HUES64 (cell line): ENCODE results near the gene AP1AR.
"Not testable (repeated sequence)": the region's sequence is repeated elsewhere in the genome, so short reads cannot be mapped to it uniquely, and the experiment has no call there.

ENCODE experiments used
- H3K27ac ChIP-seq: 2 replicates; pipeline ENCODE4 v1.7.0; 2013; ENCODE audit warnings: low read depth, low read length, inconsistent platforms
- H3K27me3 ChIP-seq: 2 replicates; pipeline ENCODE4 v1.6.1; 2013; ENCODE audit warnings: mild to moderate bottlenecking, low read length; ENCODE audit not compliant: insufficient read depth
- H3K36me3 ChIP-seq: 2 replicates; pipeline ENCODE4 v1.6.1; 2013; ENCODE audit warnings: mild to moderate bottlenecking, low read length; ENCODE audit not compliant: insufficient read depth
- H3K4me1 ChIP-seq: 2 replicates; pipeline ENCODE4 v1.6.1; 2013; ENCODE audit warnings: mild to moderate bottlenecking, low read length, moderate library complexity; ENCODE audit not compliant: insufficient read depth
- H3K4me3 ChIP-seq: 2 replicates; pipeline ENCODE4 v1.5.1; 2013; ENCODE audit warnings: mild to moderate bottlenecking, low read length, moderate library complexity
- H3K9ac ChIP-seq: 2 replicates; pipeline ENCODE4 v1.6.1; 2013; ENCODE audit warnings: mild to moderate bottlenecking, low read depth, low read length
- H3K9me3 ChIP-seq: 2 replicates; pipeline ENCODE4 v1.6.1; 2013; ENCODE audit warnings: low read depth, low read length; ENCODE audit not compliant: insufficient read depth
- WGBS: fragments of 150-250, 120-280 bp; methylation state at CpG from one replicate; pipeline ENCODE4 v1.1.7; 2013; ENCODE audit warnings: missing lambda C conversion rate; 5-methylcytosine and 5-hydroxymethylcytosine counted together

The AP1AR gene

DNA sequence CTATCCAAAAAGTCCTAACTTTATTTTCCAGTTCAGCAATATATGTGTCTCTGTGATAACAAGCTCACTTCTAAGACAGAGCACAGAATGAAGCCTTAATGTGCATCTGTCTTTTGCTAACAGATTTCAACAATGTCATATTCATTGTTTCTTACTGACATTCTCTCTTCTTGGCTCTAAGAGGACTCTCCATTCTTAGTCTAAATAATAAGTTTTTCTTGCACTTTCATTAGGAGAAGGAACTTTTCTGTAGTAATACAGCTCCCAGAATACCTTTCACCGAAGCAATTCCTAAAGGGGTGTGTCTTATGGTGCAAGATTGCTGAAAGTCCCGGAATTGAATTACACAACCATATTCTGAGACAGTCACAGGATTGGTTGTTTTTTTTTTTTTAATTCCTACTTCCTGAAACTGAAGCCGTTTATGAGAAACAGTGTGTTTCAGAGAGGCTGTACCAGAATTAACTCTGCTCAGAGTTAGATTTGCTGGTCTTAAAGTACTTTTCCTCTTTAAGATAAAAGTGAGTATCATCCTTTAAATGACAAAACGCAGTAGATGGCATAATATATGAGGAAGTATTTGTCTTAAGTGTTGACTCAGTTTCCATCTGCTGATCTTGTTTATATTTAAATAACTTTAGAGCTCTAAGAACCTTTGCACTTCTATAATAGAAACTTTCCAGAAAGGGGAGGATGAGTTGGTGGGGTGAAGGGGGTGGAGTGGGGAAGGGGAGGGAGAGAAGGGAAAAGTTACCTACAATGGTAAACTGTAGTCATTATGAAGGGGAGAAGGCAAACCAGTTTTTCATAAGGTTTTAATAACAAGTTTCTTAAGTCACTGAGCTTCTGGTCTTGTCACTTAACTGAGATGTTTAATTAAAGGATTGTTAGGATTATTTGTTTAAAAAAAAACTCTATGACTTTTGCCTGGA, 65.6 kb downstream of the AP1AR start, which contains the start of gene ALPK1:
ALPK1 (plus strand) TSS at position 421 of the 932 bp plus-strand sequence.
- no peak within 1 kb of the TSS for H3K9ac ChIP-seq
- H3K27ac ChIP-seq = no peak within 1 kb of the TSS
- no peak within 1 kb of the TSS; the same call in 1 of the 2 replicates for H3K4me3 ChIP-seq

DNA sequence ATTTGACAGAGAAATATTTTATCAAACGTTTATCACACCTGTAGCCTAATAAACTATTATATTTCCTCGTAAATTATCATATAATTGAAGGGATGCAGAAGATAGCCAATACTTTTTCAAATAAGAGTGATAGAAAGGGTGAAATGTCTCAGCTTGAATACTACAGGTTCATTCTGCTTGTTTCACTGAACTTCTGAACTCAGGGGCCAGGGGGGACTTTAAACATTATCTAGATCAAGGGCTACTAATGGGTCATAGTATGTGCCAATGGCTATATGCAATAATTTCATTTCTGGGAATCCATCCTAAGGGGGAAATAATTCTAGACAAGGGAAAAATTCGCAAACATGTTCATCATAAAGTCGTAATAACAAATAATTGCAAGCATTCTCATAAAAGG, 68.1 kb downstream of the AP1AR start:
- 100% methylated on average over 2 of the region's 4 CpGs for WGBS
- Histone ChIP-seq H3K9ac (no peak overlapping the region), H3K4me3 (no peak overlapping the region)

More for the DNA sequence above, 65.6 kb downstream of the AP1AR start, which contains the start of gene ALPK1:
- Histone ChIP-seq H3K36me3 (no peaks in the 10 kb centered on the region), H3K27me3 (no peaks in the 10 kb centered on the region), H3K9me3 (no peaks in the 10 kb centered on the region), H3K4me1 (peaks cover under 1% of the 10 kb centered on the region; the same call in 1 of the 2 replicates)
- 80% methylated on average over 3 of the region's 4 CpGs for WGBS

GRCh38 chr4:112302320-112303274, 71.0 kb downstream of the AP1AR start:
- H3K27me3 ChIP-seq = no peaks in the 10 kb centered on the region
- H3K4me1 ChIP-seq = peaks cover 4% of the 10 kb centered on the region; the same call in 1 of the 2 replicates
- H3K36me3 ChIP-seq = no peaks in the 10 kb centered on the region
- H3K9ac ChIP-seq = no peak overlapping the region
- H3K9me3 ChIP-seq = no peaks in the 10 kb centered on the region
- 70% methylated on average over 5 of the region's 5 CpGs for WGBS
- H3K4me3 ChIP-seq = no peak overlapping the region
- no peak overlapping the region for H3K27ac ChIP-seq

More for the DNA sequence above, 68.1 kb downstream of the AP1AR start:
- Histone ChIP-seq H3K4me1 (peaks cover 4% of the 10 kb centered on the region; the same call in 1 of the 2 replicates), H3K27me3 (no peaks in the 10 kb centered on the region), H3K9me3 (no peaks in the 10 kb centered on the region), H3K36me3 (no peaks in the 10 kb centered on the region), H3K27ac (no peak overlapping the region)

DNA sequence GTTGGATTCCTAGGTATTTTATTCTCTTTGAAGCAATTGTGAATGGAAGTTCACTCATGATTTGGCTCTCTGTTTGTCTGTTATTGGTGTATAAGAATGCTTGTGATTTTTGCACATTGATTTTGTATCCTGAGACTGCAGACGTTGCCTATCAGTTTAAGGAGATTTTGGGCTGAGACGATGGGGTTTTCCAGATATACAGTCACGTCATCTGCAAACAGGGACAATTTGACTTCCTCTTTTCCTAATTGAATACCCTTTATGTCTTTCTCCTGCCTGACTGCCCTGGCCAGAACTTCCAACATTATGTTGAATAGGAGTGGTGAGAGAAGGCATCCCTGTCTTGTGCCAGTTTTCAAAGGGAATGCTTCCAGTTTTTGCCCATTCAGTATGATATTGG, 73.9 kb downstream of the AP1AR start:
- H3K9me3 ChIP-seq, H3K36me3 ChIP-seq, H3K9ac ChIP-seq, H3K27me3 ChIP-seq, H3K27ac ChIP-seq, H3K4me3 ChIP-seq: not testable (repeated sequence)
- 93% methylated on average over 3 of the region's 3 CpGs for WGBS
- H3K4me1 ChIP-seq = peaks cover 13% of the 10 kb centered on the region

DNA sequence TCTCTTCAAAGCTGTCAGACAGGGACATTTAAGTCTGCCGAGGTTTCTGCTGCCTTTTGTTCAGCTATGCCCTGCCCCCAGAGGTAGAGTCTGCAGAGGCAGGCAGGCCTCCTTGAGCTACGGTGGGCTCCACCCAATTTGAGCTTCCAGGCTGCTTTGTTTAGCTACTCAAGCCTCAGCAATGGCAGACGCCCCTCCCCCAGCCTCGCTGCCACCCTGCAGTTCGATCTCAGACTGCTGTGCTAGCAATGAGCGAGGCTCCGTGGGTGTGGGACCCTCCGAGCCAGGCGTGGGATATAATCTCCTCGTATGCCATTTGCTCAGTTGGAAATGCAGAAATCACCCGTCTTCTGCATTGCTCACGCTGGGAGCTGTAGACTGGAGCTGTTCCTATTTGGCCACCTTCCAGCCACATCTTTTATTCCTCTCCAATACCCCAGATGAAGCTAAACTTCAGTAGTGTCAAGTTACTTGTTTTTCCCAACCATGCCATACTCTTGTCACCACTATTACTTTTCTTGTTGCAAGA, 77.7 kb downstream of the AP1AR start:
- not testable (repeated sequence) for H3K9me3 ChIP-seq, H3K36me3 ChIP-seq, H3K27ac ChIP-seq, H3K27me3 ChIP-seq
- H3K4me1 ChIP-seq = peaks cover 15% of the 10 kb centered on the region
- whole genome bisulfite sequencing = 28% methylated on average over 12 of the region's 12 CpGs
- peak overlapping the region; percentile 43 for H3K4me3 ChIP-seq
- H3K9ac ChIP-seq = peak overlapping the region; percentile 44; the same call in 1 of the 2 replicates

DNA sequence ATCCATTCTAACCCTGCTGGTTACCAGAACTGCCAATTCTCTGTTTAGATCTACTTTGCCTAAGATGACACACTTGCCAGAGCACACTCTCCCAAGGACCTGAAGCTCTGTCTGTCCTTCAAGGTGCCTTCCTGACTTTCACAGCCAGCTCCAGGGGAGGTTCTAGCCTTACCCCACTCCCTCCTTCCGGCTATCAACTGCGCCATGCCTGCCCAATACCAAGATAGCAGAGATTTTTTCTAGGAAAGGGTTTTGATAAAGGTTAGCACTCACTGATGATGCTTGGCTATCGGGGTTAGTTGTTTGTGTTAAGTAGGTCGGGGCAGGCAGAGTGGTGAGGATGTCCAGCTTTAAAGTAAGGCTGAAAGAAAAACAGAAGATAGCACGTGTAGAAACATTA, 79.9 kb downstream of the AP1AR start:
- H3K9ac ChIP-seq = no peak overlapping the region
- peaks cover 15% of the 10 kb centered on the region for H3K4me1 ChIP-seq
- H3K36me3 ChIP-seq = no peaks in the 10 kb centered on the region
- no peak overlapping the region for H3K27ac ChIP-seq
- no peaks in the 10 kb centered on the region for H3K9me3 ChIP-seq
- H3K4me3 ChIP-seq = no peak overlapping the region
- 91% methylated on average over 5 of the region's 5 CpGs for WGBS
- no peaks in the 10 kb centered on the region for H3K27me3 ChIP-seq

GRCh38 chr4:112312610-112313239, 81.1 kb downstream of the AP1AR start:
- H3K9ac ChIP-seq = no peak overlapping the region
- H3K9me3 ChIP-seq = no peaks in the 10 kb centered on the region
- H3K27ac ChIP-seq = no peak overlapping the region
- H3K4me1 ChIP-seq = peaks cover 15% of the 10 kb centered on the region
- H3K4me3 ChIP-seq = no peak overlapping the region
- no peaks in the 10 kb centered on the region for H3K36me3 ChIP-seq
- H3K27me3 ChIP-seq = no peaks in the 10 kb centered on the region
- 88% methylated on average over 5 of the region's 5 CpGs for WGBS

- Histone ChIP-seq H3K27ac (no peak overlapping the region), H3K4me3 (no peak overlapping the region), H3K36me3 (no peaks in the 10 kb centered on the region), H3K4me1 (peaks cover 6% of the 10 kb centered on the region; the same call in 1 of the 2 replicates), H3K27me3 (no peaks in the 10 kb centered on the region), H3K9ac (no peak overlapping the region), H3K9me3 (no peaks in the 10 kb centered on the region)
- WGBS = 90% methylated on average over 2 of the region's 3 CpGs
Observed at GRCh38 chr4:112315446-112315845, 83.9 kb downstream of the AP1AR start.

DNA sequence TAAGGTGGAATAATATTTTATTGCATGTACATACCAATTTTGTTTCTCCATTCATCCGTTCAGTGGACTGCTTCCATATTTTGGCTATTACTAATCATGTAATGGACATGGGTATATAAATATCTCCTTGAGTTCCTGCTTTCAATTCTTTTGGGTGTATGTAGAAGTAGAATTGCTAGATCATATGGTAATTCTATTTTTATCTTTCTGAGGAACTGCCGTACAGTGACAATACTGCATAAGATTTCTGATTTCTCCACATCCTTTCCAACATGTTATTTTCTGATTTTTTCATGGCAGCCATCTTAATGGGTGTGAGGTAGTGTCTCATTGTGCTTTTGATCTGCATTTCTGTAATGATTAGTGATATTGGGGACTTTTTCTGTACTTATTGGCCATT, 84.8 kb downstream of the AP1AR start:
- Histone ChIP-seq H3K4me3 (no peak overlapping the region), H3K27me3 (no peaks in the 10 kb centered on the region), H3K4me1 (peaks cover 6% of the 10 kb centered on the region; the same call in 1 of the 2 replicates), H3K27ac (no peak overlapping the region), H3K36me3 (no peaks in the 10 kb centered on the region), H3K9ac (no peak overlapping the region), H3K9me3 (no peaks in the 10 kb centered on the region)
- WGBS = no CpG with 5 or more reads among the region's 2 CpGs

DNA sequence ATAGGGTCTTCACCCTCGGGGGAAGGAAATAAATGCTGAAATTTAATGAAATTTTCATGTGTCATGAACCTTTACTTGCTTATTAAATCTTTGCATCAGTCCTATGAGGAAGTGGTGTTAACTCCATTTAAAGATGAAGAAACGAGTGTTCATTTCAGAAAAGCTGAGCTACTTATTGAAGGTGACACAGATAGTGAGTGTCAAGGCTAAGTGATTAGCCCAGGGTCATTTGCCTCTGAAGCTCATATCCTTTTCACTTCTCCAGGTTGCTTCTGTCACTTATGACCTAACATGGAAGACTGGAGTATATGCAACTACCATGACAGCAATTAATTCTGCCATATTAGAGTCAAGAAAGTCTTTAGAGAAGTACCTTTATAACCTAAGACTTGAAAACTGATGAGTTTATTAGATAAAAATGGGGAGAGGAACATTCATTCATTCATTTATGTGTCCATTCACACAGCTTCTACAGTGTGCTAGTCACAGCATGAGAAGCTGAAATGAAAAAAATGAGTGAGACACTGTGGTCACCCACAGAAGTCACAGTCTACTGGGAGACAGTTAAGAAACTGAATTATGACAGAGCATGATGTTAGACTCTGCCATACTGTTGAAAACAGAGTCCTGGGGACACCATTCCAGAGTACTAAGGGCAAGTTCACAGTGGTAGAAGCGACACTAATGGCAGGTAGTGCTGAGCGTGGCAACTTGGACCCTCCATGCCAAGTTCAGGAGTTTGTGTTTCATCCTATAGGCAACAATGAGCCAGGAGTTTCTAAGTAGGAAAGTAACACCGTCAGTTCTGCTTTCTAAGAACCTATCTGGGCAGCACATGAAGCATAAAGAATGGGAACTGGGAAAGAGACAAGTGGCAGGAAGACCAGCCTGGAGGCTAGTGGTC, 86.9 kb downstream of the AP1AR start:
- Histone ChIP-seq H3K36me3 (no peaks in the 10 kb centered on the region), H3K27me3 (no peaks in the 10 kb centered on the region), H3K27ac (no peak overlapping the region), H3K4me1 (no peaks in the 10 kb centered on the region), H3K9ac (no peak overlapping the region), H3K9me3 (no peaks in the 10 kb centered on the region), H3K4me3 (no peak overlapping the region)
- 87% methylated on average over 5 of the region's 5 CpGs for WGBS
